Measurements from ENCODE around the gene NDUFS2.

NDUFS2 gene

GRCh38 chr1:161233102-161233501 is 30.9 kb downstream of the NDUFS2 start:
- DNase-seq: no peak
- peaks cover 22% of the 10 kb centered on the region for H3K27me3 ChIP-seq (ENCODE audit: insufficient read depth, low read depth, severe bottlenecking)
- H3K36me3 ChIP-seq: peaks cover 20% of the 10 kb centered on the region; the same call in 1 of the 2 replicates
- TF ChIP-seq CTCF (IDR thresholded peaks at IDR 0.05; ENCODE audit: low read depth, low read length): no peak
- no peak overlapping the region for H3K27ac ChIP-seq
- H3K9me3 ChIP-seq (ENCODE audit: severe bottlenecking): no peaks in the 10 kb centered on the region
- H3K4me3 ChIP-seq (ENCODE audit: low read depth, low read length): no peak overlapping the region

- TF ChIP-seq CTCF (IDR thresholded peaks at IDR 0.05; ENCODE audit: low read depth, low read length): no peak
- no peak for DNase-seq
- no peaks in the 10 kb centered on the region for H3K9me3 ChIP-seq (ENCODE audit: severe bottlenecking)
- no peak overlapping the region for H3K27ac ChIP-seq
- H3K36me3 ChIP-seq: no peaks in the 10 kb centered on the region
- no peak overlapping the region for H3K4me3 ChIP-seq (ENCODE audit: low read depth, low read length)
- peaks cover 51% of the 10 kb centered on the region for H3K27me3 ChIP-seq (ENCODE audit: insufficient read depth, low read depth, severe bottlenecking)
These were observed 34.0 kb downstream of the NDUFS2 start for GRCh38 chr1:161235957-161236775.

- Histone ChIP-seq H3K27me3 (ENCODE audit: insufficient read depth, low read depth, severe bottlenecking) (peaks cover 70% of the 10 kb centered on the region), H3K4me3 (ENCODE audit: low read depth, low read length) (no peak within 1 kb of the TSS), H3K27ac (no peak within 1 kb of the TSS), H3K36me3 (no peaks in the 10 kb centered on the region), H3K9me3 (ENCODE audit: severe bottlenecking) (no peaks in the 10 kb centered on the region)
- TF ChIP-seq CTCF (IDR thresholded peaks at IDR 0.05; ENCODE audit: low read depth, low read length): no peak
- no peak for DNase-seq
These were observed 35.9 kb downstream of the NDUFS2 start, which contains the start of gene NR1I3 for GRCh38 chr1:161238039-161238473. Gene NR1I3 (minus strand): TSS chr1:161238203. CDS start chr1:161236565, 1,638 bp downstream.

GRCh38 chr1:161241682-161242081 is 39.5 kb downstream of the NDUFS2 start:
- TF ChIP-seq CTCF (IDR thresholded peaks at IDR 0.05; ENCODE audit: low read depth, low read length): no peak
- DNase-seq: no peak
- H3K36me3 ChIP-seq: no peaks in the 10 kb centered on the region
- H3K4me3 ChIP-seq (ENCODE audit: low read depth, low read length): no peak overlapping the region
- H3K27me3 ChIP-seq (ENCODE audit: insufficient read depth, low read depth, severe bottlenecking): peaks cover 77% of the 10 kb centered on the region
- no peaks in the 10 kb centered on the region for H3K9me3 ChIP-seq (ENCODE audit: severe bottlenecking)
- H3K27ac ChIP-seq: no peak overlapping the region

GRCh38 chr1:161242313-161242712 is 40.1 kb downstream of the NDUFS2 start:
- DNase-seq: no peak
- TF ChIP-seq CTCF (IDR thresholded peaks at IDR 0.05; ENCODE audit: low read depth, low read length): no peak
- Histone ChIP-seq H3K36me3 (no peaks in the 10 kb centered on the region), H3K4me3 (ENCODE audit: low read depth, low read length) (no peak overlapping the region), H3K27me3 (ENCODE audit: insufficient read depth, low read depth, severe bottlenecking) (peaks cover 77% of the 10 kb centered on the region), H3K27ac (no peak overlapping the region), H3K9me3 (ENCODE audit: severe bottlenecking) (no peaks in the 10 kb centered on the region)
